Cortex of kidney (tissue), 1 donor: Measurements from ENCODE around the gene AGPAT1.

Source experiments
- DNase-seq: peaks from one replicate; lab custom pipeline; 2025; lab: John Stamatoyannopoulos, UW

The AGPAT1 gene

GRCh38 chr6:32168807-32169591, 6.9 kb downstream of the AGPAT1 start:
- DNase-seq, result no peak

- DNase-seq, result no peak
Observed at GRCh38 chr6:32168350-32168749, 7.5 kb downstream of the AGPAT1 start.

GRCh38 chr6:32167761-32168262, 8.1 kb downstream of the AGPAT1 start:
- DNase-seq, result no peak

- no peak for DNase-seq
Observed at GRCh38 chr6:32167154-32167760, 8.6 kb downstream of the AGPAT1 start.

- no peak for DNase-seq
Observed at GRCh38 chr6:32166411-32167061, 9.3 kb downstream of the AGPAT1 start.

GRCh38 chr6:32164295-32164694, 11.6 kb downstream of the AGPAT1 start, which contains the start of gene EGFL8:
Gene EGFL8, plus strand, starts transcription at chr6:32164595. Its CDS starts 1,571 bp downstream, at chr6:32166166.
- no peak for DNase-seq

GRCh38 chr6:32163559-32164258, 12.2 kb downstream of the AGPAT1 start:
- no peak for DNase-seq

- no peak for DNase-seq
Observed at GRCh38 chr6:32158052-32158451, 17.8 kb downstream of the AGPAT1 start.

GRCh38 chr6:32156891-32157290, 19.0 kb downstream of the AGPAT1 start:
- no peak for DNase-seq

GRCh38 chr6:32154514-32155161, 21.2 kb downstream of the AGPAT1 start:
- DNase-seq, result no peak

GRCh38 chr6:32153564-32154513, 22.0 kb downstream of the AGPAT1 start, which contains the start of gene PPT2:
Gene PPT2, plus strand, starts transcription at chr6:32154141. Its CDS starts 454 bp downstream, at chr6:32154595.
- DNase-seq, result no peak

GRCh38 chr6:32152769-32153563, 22.9 kb downstream of the AGPAT1 start:
- DNase-seq, result no peak

- no peak for DNase-seq
Observed at GRCh38 chr6:32151863-32152768, 23.8 kb downstream of the AGPAT1 start, which contains the start of gene PRRT1. Gene PRRT1, minus strand, starts transcription at chr6:32151939. Its CDS starts 112 bp downstream, at chr6:32151827.

GRCh38 chr6:32151181-32151862, 24.6 kb downstream of the AGPAT1 start:
- no peak for DNase-seq

- DNase-seq, result no peak
Observed at GRCh38 chr6:32149932-32150870, 25.7 kb downstream of the AGPAT1 start.

GRCh38 chr6:32149092-32149755, 26.7 kb downstream of the AGPAT1 start:
- DNase-seq, result no peak
